ENCODE results near the gene TCF3.
"Not testable (repeated sequence)": the region's sequence is repeated elsewhere in the genome, so short reads cannot be mapped to it uniquely, and the experiment has no call there.

The TCF3 gene

DNA sequence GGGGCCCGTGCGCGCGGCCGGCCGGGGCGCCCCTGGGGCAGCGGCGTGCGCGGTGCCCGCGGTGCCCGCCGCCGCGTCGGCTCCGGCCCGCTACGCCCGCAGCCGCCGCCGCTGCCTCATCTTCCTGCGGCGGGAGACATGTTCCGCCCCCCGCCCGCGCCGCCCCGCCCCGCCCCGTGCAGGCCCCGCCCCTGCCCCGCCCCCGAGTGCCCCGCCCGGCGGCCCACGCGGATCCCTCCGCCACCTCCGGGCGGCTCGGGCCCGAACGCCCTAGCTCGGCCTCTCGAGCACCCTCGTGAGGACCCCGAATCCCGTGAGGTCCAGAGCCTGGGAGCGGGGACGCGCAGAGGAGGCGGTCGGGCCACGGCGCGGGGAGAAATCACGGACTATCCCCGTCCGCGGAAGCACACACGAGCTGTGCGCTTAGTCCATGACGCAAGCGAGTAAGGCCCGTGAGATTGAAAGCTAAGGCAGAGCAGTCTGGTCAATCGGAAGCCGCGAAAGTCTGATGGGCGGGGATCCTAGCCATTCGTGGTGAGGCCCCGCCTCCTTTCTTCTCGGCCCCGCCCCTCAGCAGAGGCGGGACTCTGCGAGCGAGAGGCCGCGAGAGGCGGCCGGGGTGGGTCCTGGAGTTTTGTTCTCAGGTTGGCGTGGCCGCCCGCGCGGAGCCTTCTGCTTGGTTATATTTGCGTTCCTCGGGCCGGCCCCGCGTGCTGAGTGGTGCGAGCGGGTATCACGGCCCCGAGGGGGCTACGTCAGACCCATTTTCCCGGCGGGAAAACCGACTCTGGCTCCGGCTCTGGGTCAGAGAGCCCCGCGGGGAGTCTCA is at the start of gene TCF3:
TSS of gene TCF3 (minus strand) at position 145 of the 829 bp plus-strand sequence. CDS start 2,367 bp downstream, outside the sequence.
- H3K27me3 Mint-ChIP-seq (ENCODE audit: low read depth) = peaks cover 11% of the 10 kb centered on the region
- H3K9me3 Mint-ChIP-seq = no peaks in the 10 kb centered on the region
- no peaks in the 10 kb centered on the region for H3K36me3 Mint-ChIP-seq (ENCODE audit: low read depth)
- H3K27ac Mint-ChIP-seq = peak within 1 kb of the TSS; percentile 98 to 99 (median 98)
- TF ChIP-seq, protein P1, sequence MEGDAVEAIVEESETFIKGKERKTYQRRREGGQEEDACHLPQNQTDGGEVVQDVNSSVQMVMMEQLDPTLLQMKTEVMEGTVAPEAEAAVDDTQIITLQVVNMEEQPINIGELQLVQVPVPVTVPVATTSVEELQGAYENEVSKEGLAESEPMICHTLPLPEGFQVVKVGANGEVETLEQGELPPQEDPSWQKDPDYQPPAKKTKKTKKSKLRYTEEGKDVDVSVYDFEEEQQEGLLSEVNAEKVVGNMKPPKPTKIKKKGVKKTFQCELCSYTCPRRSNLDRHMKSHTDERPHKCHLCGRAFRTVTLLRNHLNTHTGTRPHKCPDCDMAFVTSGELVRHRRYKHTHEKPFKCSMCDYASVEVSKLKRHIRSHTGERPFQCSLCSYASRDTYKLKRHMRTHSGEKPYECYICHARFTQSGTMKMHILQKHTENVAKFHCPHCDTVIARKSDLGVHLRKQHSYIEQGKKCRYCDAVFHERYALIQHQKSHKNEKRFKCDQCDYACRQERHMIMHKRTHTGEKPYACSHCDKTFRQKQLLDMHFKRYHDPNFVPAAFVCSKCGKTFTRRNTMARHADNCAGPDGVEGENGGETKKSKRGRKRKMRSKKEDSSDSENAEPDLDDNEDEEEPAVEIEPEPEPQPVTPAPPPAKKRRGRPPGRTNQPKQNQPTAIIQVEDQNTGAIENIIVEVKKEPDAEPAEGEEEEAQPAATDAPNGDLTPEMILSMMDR (IDR thresholded peaks at IDR 0.05; ENCODE audit: unreplicated experiment in 3 of 3) = no peak
- H3K4me3 Mint-ChIP-seq = peak within 1 kb of the TSS; percentile 98 to 99 (median 98)
- H3K4me1 Mint-ChIP-seq = peaks cover 7% of the 10 kb centered on the region

DNA sequence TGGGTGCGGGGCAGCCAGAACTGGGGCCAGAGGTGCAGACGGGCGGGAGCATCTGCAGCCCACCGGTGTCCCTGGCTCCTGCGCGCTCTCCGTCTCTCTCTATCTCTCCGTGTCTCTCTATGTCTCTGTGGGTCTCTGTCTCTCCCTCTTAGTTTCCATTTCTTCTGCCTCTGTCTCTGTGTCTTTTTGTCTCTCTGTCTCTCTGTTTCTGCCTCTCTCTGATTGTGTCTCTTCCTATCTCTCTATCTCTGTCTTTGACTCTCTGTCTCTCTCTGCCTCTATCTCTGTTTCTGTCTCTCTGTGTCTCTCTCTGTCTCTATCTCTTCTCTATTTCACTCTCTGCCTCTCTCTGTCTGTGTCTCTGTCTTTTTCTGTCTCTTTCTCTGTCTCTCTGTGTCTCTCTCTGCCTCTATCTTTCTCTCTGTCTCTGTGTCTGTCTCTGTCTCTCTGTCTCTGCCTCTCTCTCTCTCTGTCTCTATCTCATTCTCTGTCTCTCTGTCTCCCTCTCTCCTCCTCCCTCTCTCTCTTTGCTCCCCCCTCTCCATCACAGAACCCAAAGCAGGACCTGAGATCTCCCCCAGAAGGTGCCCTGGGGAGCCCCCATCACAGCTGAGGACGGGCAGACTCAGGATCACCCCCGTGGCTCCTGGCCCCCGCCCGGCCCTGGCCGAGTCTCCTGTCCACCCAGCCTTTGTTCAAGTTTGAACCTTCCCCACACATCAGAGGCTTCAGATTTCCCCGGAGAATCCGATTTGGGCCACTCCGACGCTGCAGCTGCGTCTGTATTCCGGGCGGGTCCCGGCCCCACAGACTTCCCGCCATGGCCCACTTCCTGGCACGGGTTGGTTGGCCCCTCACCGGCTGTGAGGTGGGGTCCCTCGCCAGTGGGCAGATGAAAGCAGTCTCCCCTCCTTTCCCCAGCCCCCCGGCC is 48.6 kb upstream of the TCF3 start:
- no peak overlapping the region for H3K4me3 Mint-ChIP-seq

DNA sequence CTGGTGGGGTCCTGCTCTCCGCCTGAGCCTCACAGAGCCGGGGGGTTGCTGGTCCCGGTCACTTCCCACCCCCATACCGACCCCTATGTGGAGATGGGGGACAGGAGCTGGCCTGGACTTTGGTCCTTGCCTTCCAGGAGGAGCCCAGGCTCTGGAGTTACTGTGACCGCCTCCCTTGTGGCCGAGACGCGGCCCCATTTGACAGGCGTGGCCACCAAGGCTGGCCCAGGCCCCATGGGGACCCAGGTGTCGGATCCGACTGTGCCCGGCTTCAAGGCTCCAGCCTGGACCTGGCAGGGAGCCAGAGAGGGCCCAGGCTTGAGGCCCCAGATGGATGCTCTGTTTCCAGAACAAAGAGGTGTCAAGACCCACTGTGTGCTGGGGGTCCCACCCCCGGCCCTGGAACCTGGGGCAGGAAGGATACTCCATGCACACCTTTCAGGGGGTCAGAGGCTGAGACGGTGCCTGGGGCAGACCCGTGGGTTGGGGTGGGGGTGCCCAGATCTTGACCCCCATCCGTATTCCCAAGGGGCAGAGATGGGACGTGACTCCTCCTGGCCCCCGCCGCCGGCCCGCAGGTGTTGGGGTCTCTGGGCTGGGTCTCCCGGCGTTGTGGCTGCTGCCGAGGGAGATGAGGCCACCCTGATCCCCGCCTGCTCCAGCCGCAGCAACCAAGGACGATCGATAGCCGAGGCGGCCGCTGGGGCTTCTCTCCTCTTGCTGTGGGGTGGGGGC is 47.8 kb upstream of the TCF3 start:
- no peaks in the 10 kb centered on the region for H3K4me1 Mint-ChIP-seq
- H3K36me3 Mint-ChIP-seq (ENCODE audit: low read depth) = no peaks in the 10 kb centered on the region
- H3K27ac Mint-ChIP-seq = no peak overlapping the region
- peaks cover 12% of the 10 kb centered on the region for H3K9me3 Mint-ChIP-seq
- peaks cover 61% of the 10 kb centered on the region for H3K27me3 Mint-ChIP-seq (ENCODE audit: low read depth)
- H3K4me3 Mint-ChIP-seq = no peak overlapping the region
- TF ChIP-seq, protein P1 (IDR thresholded peaks at IDR 0.05; ENCODE audit: unreplicated experiment in 3 of 3) = no peak

More for the DNA sequence above, 48.6 kb upstream of the TCF3 start:
- H3K4me1 Mint-ChIP-seq = no peaks in the 10 kb centered on the region
- H3K27ac Mint-ChIP-seq = no peak overlapping the region
- peaks cover 10% of the 10 kb centered on the region for H3K9me3 Mint-ChIP-seq
- no peaks in the 10 kb centered on the region for H3K36me3 Mint-ChIP-seq (ENCODE audit: low read depth)
- H3K27me3 Mint-ChIP-seq (ENCODE audit: low read depth) = peaks cover 62% of the 10 kb centered on the region
- TF ChIP-seq, protein P1 (IDR thresholded peaks at IDR 0.05; ENCODE audit: unreplicated experiment in 3 of 3) = no peak

DNA sequence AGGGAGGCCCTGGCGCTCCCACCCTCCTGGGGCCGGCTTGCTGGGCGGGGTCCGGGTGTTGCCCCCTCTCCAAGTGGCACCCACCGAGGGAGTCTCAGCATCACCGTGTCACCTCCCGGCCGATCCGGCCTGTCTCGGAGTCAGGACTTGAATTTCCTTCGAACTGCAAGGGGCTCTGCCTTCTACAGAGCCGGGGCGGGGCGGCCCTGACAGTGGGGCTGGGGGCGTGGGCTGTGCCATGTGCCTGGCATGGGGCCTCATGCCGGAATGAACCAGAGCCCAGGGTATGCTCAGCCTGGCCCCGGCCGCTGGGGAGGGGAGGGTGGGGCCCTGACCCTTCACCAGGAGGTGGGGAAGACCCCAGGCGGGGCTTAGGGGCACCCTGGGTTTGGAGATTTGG is 47.0 kb upstream of the TCF3 start:
- no peaks in the 10 kb centered on the region for H3K36me3 Mint-ChIP-seq (ENCODE audit: low read depth)
- TF ChIP-seq, protein P1 (IDR thresholded peaks at IDR 0.05; ENCODE audit: unreplicated experiment in 3 of 3) = no peak
- peaks cover 63% of the 10 kb centered on the region for H3K27me3 Mint-ChIP-seq (ENCODE audit: low read depth)
- no peak overlapping the region for H3K27ac Mint-ChIP-seq
- H3K4me3 Mint-ChIP-seq = no peak overlapping the region
- H3K4me1 Mint-ChIP-seq = no peaks in the 10 kb centered on the region
- peaks cover 15% of the 10 kb centered on the region for H3K9me3 Mint-ChIP-seq

DNA sequence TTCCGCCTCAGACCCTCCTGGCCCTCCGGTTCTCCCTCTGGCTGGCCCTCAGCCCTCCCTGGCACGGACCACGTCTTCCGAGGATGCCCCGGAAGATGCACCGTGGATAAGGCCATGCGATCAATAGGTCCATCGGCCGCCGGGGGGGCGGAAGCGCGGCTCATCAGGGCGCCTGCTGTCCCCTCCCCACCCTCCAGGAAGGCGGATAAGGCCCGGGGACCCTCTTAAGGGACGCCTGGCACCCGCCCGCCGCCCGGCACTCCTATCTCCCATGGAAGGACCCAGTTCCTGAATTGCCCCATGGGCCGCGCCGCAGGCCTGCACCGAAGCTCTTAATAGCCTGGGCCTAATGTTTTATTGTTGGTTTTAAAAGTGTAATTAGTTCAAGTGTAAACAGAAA is 46.2 kb upstream of the TCF3 start:
- TF ChIP-seq, protein P1 (IDR thresholded peaks at IDR 0.05; ENCODE audit: unreplicated experiment in 3 of 3) = no peak
- Mint-ChIP-seq H3K4me3 (no peak overlapping the region), H3K27ac (no peak overlapping the region), H3K9me3 (peaks cover 16% of the 10 kb centered on the region), H3K27me3 (ENCODE audit: low read depth) (peaks cover 66% of the 10 kb centered on the region), H3K4me1 (no peaks in the 10 kb centered on the region), H3K36me3 (ENCODE audit: low read depth) (no peaks in the 10 kb centered on the region)

DNA sequence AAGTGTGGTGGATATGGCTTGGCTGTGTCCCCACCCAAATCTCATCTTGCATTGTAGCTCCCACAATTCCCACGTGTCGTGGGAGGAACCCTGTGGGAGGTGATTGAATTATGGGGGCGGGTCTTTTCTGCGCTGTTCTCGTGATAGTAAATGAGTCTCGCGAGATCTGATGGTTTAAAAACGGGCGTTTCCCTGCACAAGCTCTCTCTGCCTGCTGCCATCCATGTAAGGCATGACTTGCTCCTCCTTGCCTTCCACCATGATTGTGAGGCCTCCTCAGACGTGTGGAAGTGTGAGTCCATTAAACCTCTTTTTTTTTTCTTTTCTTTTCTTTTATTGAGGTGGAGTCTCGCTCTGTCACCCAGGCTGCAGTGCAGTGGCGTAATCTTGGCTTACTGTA is 43.1 kb upstream of the TCF3 start:
- H3K9me3 Mint-ChIP-seq = peaks cover 14% of the 10 kb centered on the region
- not testable (repeated sequence) for H3K27ac Mint-ChIP-seq; H3K4me1 Mint-ChIP-seq; H3K4me3 Mint-ChIP-seq; H3K36me3 Mint-ChIP-seq (ENCODE audit: low read depth)
- peaks cover 71% of the 10 kb centered on the region for H3K27me3 Mint-ChIP-seq (ENCODE audit: low read depth)

Measured in nephron (organoid).